OCI-LY1 (cell line): Measurements from ENCODE around the gene STPG4.

Experiments used
- H2AFZ ChIP-seq: fragments of 200-600 bp; sonication (generic), shearing (Covaris generic); 2 replicates; pipeline ENCODE4 v1.6.0; 2014; ENCODE audit warnings: antibody characterized with exemption, mild to moderate bottlenecking, low read length
- H3F3A ChIP-seq: fragments of 200-600 bp; sonication (generic), shearing (Covaris generic); 2 replicates; pipeline ENCODE4 v1.6.0; 2014; ENCODE audit warnings: mild to moderate bottlenecking, antibody characterized with exemption, low read length, moderate library complexity; ENCODE audit not compliant: insufficient read depth
- H3K27ac ChIP-seq: fragments of 200-600 bp; sonication (generic); 2 replicates; pipeline ENCODE4 v1.5.1; 2014; ENCODE audit warnings: low read length, mixed run types, mild to moderate bottlenecking, low read depth; ENCODE audit not compliant: poor library complexity, severe bottlenecking
- H3K27me3 ChIP-seq: fragments of 200-600 bp; sonication (generic); 2 replicates; pipeline ENCODE4 v1.6.0; 2014; ENCODE audit warnings: antibody characterized with exemption, mild to moderate bottlenecking, low read length, moderate library complexity; ENCODE audit not compliant: insufficient read depth
- H3K36me3 ChIP-seq: fragments of 200-600 bp; sonication (generic); 2 replicates; pipeline ENCODE4 v1.6.1; 2014; ENCODE audit warnings: mild to moderate bottlenecking, antibody characterized with exemption, low read length, moderate library complexity, mixed read lengths; ENCODE audit not compliant: insufficient read depth
- H3K4me1 ChIP-seq: fragments of 200-600 bp; sonication (generic); 2 replicates; pipeline ENCODE4 v1.5.1; 2014; ENCODE audit warnings: mild to moderate bottlenecking, low read length, moderate library complexity; ENCODE audit not compliant: insufficient read depth, severe bottlenecking
- H3K4me2 ChIP-seq: fragments of 200-600 bp; sonication (generic), shearing (Covaris generic); 2 replicates; pipeline ENCODE4 v1.6.1; 2014; ENCODE audit warnings: low read length
- H3K4me3 ChIP-seq: fragments of 200-600 bp; sonication (generic); 2 replicates; pipeline ENCODE4 v1.5.1; 2014; ENCODE audit warnings: low read length, low read depth, mild to moderate bottlenecking, mixed read lengths; ENCODE audit not compliant: poor library complexity, severe bottlenecking
- H3K79me2 ChIP-seq: fragments of 200-600 bp; shearing (Covaris generic); 2 replicates; pipeline ENCODE4 v1.6.1; 2016; ENCODE audit warnings: mixed run types, low read length, mixed read lengths; ENCODE audit not compliant: insufficient read depth
- H3K9ac ChIP-seq: fragments of 200-600 bp; sonication (generic), shearing (Covaris generic); 2 replicates; pipeline ENCODE4 v1.6.1; 2014; ENCODE audit warnings: mild to moderate bottlenecking, low read length, mixed read lengths
- H3K9me2 ChIP-seq: fragments of 200-600 bp; sonication (generic), shearing (Covaris generic); 2 replicates; pipeline ENCODE4 v1.6.1; 2014; ENCODE audit warnings: low read depth, mild to moderate bottlenecking, low read length, mixed read lengths
- H3K9me3 ChIP-seq: fragments of 200-600 bp; shearing (Covaris generic); 2 replicates; pipeline ENCODE4 v1.6.1; 2014; ENCODE audit warnings: low read length, mixed read lengths
- H4K20me1 ChIP-seq: fragments of 200-600 bp; sonication (generic), shearing (Covaris generic); 2 replicates; pipeline ENCODE4 v1.6.0; 2016; ENCODE audit warnings: mild to moderate bottlenecking, low read length; ENCODE audit not compliant: insufficient read depth
- CTCF ChIP-seq: fragments of 200-600 bp; sonication (generic), shearing (Covaris generic); IDR thresholded peaks from 2 replicates; pipeline ENCODE4 v1.5.1; 2017; ENCODE audit warnings: mild to moderate bottlenecking, antibody characterized with exemption, low read length, moderate library complexity, mixed read lengths
- EZH2 ChIP-seq: fragments of 200-600 bp; sonication (generic), shearing (Covaris generic); IDR thresholded peaks from 2 replicates; pipeline ENCODE4 v1.8.0; 2017; ENCODE audit warnings: borderline replicate concordance, mixed run types, mild to moderate bottlenecking, antibody characterized with exemption, low read length, moderate library complexity, mixed read lengths

The STPG4 gene

GRCh38 chr2:47078541-47079482 lies 76.3 kb downstream of the STPG4 start:
- Histone ChIP-seq H2AFZ (no peak overlapping the region), H3K9me3 (no peaks in the 10 kb centered on the region), H3K27ac (no peak overlapping the region), H3K9ac (no peak overlapping the region), H3K9me2 (no peaks in the 10 kb centered on the region), H3K4me1 (no peaks in the 10 kb centered on the region), H3K27me3 (peaks cover 3% of the 10 kb centered on the region; the same call in 1 of the 2 replicates), H3K79me2 (no peaks in the 10 kb centered on the region), H3K4me2 (no peak overlapping the region), H4K20me1 (no peaks in the 10 kb centered on the region), H3F3A (no peaks in the 10 kb centered on the region; the same call in 1 of the 2 replicates), H3K4me3 (no peak overlapping the region), H3K36me3 (no peaks in the 10 kb centered on the region)
- TF ChIP-seq EZH2, result no peak
- no peak for TF ChIP-seq CTCF

- H3F3A ChIP-seq, result no peaks in the 10 kb centered on the region; the same call in 1 of the 2 replicates
- peaks cover 6% of the 10 kb centered on the region; the same call in 1 of the 2 replicates for H3K36me3 ChIP-seq
- H3K9me2 ChIP-seq, result no peaks in the 10 kb centered on the region
- no peak overlapping the region for H3K9ac ChIP-seq
- no peak overlapping the region for H2AFZ ChIP-seq
- H3K4me2 ChIP-seq, result no peak overlapping the region
- H3K27me3 ChIP-seq, result peaks cover 3% of the 10 kb centered on the region; the same call in 1 of the 2 replicates
- no peak overlapping the region for H3K27ac ChIP-seq
- no peak overlapping the region for H3K4me3 ChIP-seq
- H3K79me2 ChIP-seq, result no peaks in the 10 kb centered on the region
- H3K4me1 ChIP-seq, result no peaks in the 10 kb centered on the region
- TF ChIP-seq CTCF, result no peak
- TF ChIP-seq EZH2, result no peak
- H3K9me3 ChIP-seq, result no peaks in the 10 kb centered on the region
- H4K20me1 ChIP-seq, result no peaks in the 10 kb centered on the region
Measured at GRCh38 chr2:47077442-47078117, 77.5 kb downstream of the STPG4 start.

GRCh38 chr2:47076586-47077441 lies 78.3 kb downstream of the STPG4 start:
- no peak overlapping the region for H2AFZ ChIP-seq
- peaks cover 6% of the 10 kb centered on the region; the same call in 1 of the 2 replicates for H3K36me3 ChIP-seq
- no peak overlapping the region for H3K4me2 ChIP-seq
- H3K4me1 ChIP-seq, result peaks cover 2% of the 10 kb centered on the region
- no peak for TF ChIP-seq CTCF
- no peak for TF ChIP-seq EZH2
- no peaks in the 10 kb centered on the region for H3K9me2 ChIP-seq
- H4K20me1 ChIP-seq, result no peaks in the 10 kb centered on the region
- no peak overlapping the region for H3K27ac ChIP-seq
- H3K4me3 ChIP-seq, result no peak overlapping the region
- no peaks in the 10 kb centered on the region for H3K79me2 ChIP-seq
- H3K9me3 ChIP-seq, result no peaks in the 10 kb centered on the region
- H3F3A ChIP-seq, result no peaks in the 10 kb centered on the region; the same call in 1 of the 2 replicates
- no peak overlapping the region for H3K9ac ChIP-seq
- peaks cover 3% of the 10 kb centered on the region; the same call in 1 of the 2 replicates for H3K27me3 ChIP-seq
